ENCODE data around the gene RPAP2.

GRCh38 chr1:92356956-92357355 lies 58.1 kb downstream of the RPAP2 start:
- TF ChIP-seq CTCF (tag by site-specific recombination; IDR thresholded peaks at IDR 0.05) (no peak), ZNF660 (tag by site-specific recombination; IDR thresholded peaks at IDR 0.05) (no peak), ZNF350 (tag by site-specific recombination; IDR thresholded peaks at IDR 0.05) (no peak), OSR2 (tag by site-specific recombination; IDR thresholded peaks at IDR 0.05) (no peak), ZNF626 (tag by site-specific recombination; IDR thresholded peaks at IDR 0.05) (no peak), ZNF837 (tag by site-specific recombination; IDR thresholded peaks at IDR 0.05) (no peak), ZNF114 (tag by site-specific recombination; IDR thresholded peaks at IDR 0.05) (no peak)

All from HEK293 (cell line).